RWPE2 (cell line): Measurements from ENCODE around the gene ARHGAP26.

Experiments
- ATAC-seq: fragments of 200-7000 bp; cut with Tn5 transposase; 3 replicates; pipeline ENCODE4 v1.9.1; 2021; ENCODE audit warnings: low read depth
- DNase-seq: peaks from one replicate; pipeline ENCODE4 v3.0.0-alpha.2; 2020; ENCODE audit warnings: low spot score
- H3K27ac ChIP-seq: fragments of 450-650 bp; 2 replicates; pipeline ENCODE4 v1.5.1; 2017; ENCODE audit warnings: mild to moderate bottlenecking; ENCODE audit not compliant: poor library complexity, severe bottlenecking
- H3K27me3 ChIP-seq: fragments of 250-450 bp; sonication (Bioruptor Pico); 2 replicates; pipeline ENCODE4 v1.5.1; 2021; ENCODE audit warnings: mild to moderate bottlenecking, moderate library complexity; ENCODE audit not compliant: insufficient read depth, poor library complexity, severe bottlenecking
- H3K36me3 ChIP-seq: fragments of 250-450 bp; sonication (Bioruptor Pico); 2 replicates; pipeline ENCODE4 v1.5.1; 2020; ENCODE audit warnings: low read depth, mild to moderate bottlenecking, moderate library complexity
- H3K4me1 ChIP-seq: fragments of 250-450 bp; sonication (Bioruptor Pico); 2 replicates; pipeline ENCODE4 v1.5.1; 2021; ENCODE audit warnings: mild to moderate bottlenecking, moderate library complexity; ENCODE audit not compliant: insufficient read depth, poor library complexity, severe bottlenecking
- H3K4me3 ChIP-seq: fragments of 250-450 bp; sonication (Bioruptor Pico); 2 replicates; pipeline ENCODE4 v1.5.1; 2021; ENCODE audit warnings: mild to moderate bottlenecking, moderate library complexity; ENCODE audit not compliant: severe bottlenecking
- H3K9me3 ChIP-seq: fragments of 250-450 bp; sonication (Bioruptor Pico); 2 replicates; pipeline ENCODE4 v1.5.1; 2021; ENCODE audit warnings: mild to moderate bottlenecking, moderate library complexity; ENCODE audit not compliant: severe bottlenecking
- CTCF ChIP-seq: fragments of 450-650 bp; IDR thresholded peaks from one replicate; pipeline ENCODE4 v1.5.1; 2017; ENCODE audit warnings: mild to moderate bottlenecking, moderate library complexity; ENCODE audit not compliant: poor library complexity, severe bottlenecking

Gene ARHGAP26

GRCh38 chr5:143161885-143162540 lies 391.8 kb downstream of the ARHGAP26 start:
- no peaks in the 10 kb centered on the region for H3K36me3 ChIP-seq
- H3K4me3 ChIP-seq = no peak overlapping the region
- DNase-seq (no peak), ATAC-seq (peak; percentile 49; the same call in 1 of the 3 replicates)
- H3K27me3 ChIP-seq = no peaks in the 10 kb centered on the region
- H3K27ac ChIP-seq = no peak overlapping the region
- no peaks in the 10 kb centered on the region for H3K9me3 ChIP-seq
- TF ChIP-seq CTCF = no peak
- no peaks in the 10 kb centered on the region for H3K4me1 ChIP-seq

- DNase-seq (no peak), ATAC-seq (no peak)
- H3K36me3 ChIP-seq = no peaks in the 10 kb centered on the region
- no peak overlapping the region for H3K4me3 ChIP-seq
- no peaks in the 10 kb centered on the region for H3K9me3 ChIP-seq
- no peaks in the 10 kb centered on the region for H3K27me3 ChIP-seq
- no peaks in the 10 kb centered on the region for H3K4me1 ChIP-seq
- no peak for TF ChIP-seq CTCF
- no peak overlapping the region for H3K27ac ChIP-seq
These were observed 392.6 kb downstream of the ARHGAP26 start for GRCh38 chr5:143162810-143163209.

- ATAC-seq (peak; percentile 27; the same call in 1 of the 3 replicates), DNase-seq (no peak)
- H3K27ac ChIP-seq = no peak overlapping the region
- no peaks in the 10 kb centered on the region for H3K4me1 ChIP-seq
- H3K36me3 ChIP-seq = no peaks in the 10 kb centered on the region
- H3K4me3 ChIP-seq = no peak overlapping the region
- no peaks in the 10 kb centered on the region for H3K27me3 ChIP-seq
- no peak for TF ChIP-seq CTCF
- no peaks in the 10 kb centered on the region for H3K9me3 ChIP-seq
These were observed 394.4 kb downstream of the ARHGAP26 start for GRCh38 chr5:143164557-143164956.

- no peak overlapping the region for H3K27ac ChIP-seq
- no peak for TF ChIP-seq CTCF
- no peak for ATAC-seq
- no peaks in the 10 kb centered on the region for H3K9me3 ChIP-seq
- no peak for DNase-seq
- no peaks in the 10 kb centered on the region for H3K4me1 ChIP-seq
- H3K27me3 ChIP-seq = no peaks in the 10 kb centered on the region
- no peak overlapping the region for H3K4me3 ChIP-seq
- no peaks in the 10 kb centered on the region for H3K36me3 ChIP-seq
These were observed 395.1 kb downstream of the ARHGAP26 start for GRCh38 chr5:143165049-143165880.
